ENCODE data around the gene GADL1. TPM values are rescaled to one million over a fixed set of nuclear protein-coding genes. Genes with fewer than 3 reads are reported as not detected.

GADL1 gene
- total and polyA plus RNA-seq, 2 experiments from 2014 or later: 13.5 to 16.9 TPM

DNA sequence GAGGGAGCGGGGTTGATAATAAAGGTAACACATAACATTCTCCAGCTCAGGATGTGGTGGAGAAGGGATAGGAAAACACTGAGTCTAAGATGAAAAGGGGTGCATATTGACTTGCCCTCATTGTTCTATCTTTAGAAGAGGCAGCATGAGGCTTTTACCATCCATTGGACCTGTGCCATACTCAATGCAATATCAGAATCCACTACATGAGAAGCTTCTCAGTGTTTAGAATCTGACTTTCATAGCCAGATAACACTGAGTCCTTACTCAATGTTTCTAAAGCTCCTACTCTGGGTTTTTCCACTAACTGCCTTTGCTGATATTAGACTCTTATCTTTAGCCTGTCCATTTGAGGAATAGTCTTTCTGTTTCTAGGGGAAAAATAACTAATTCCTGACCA is 24.3 kb upstream of the GADL1 start:
- no peak overlapping the region for H3K4me3 ChIP-seq
- no peaks in the 10 kb centered on the region for H3K27me3 ChIP-seq
- no peaks in the 10 kb centered on the region for H3K9me3 ChIP-seq (ENCODE audit: low read depth)
- H3K27ac ChIP-seq: no peak overlapping the region
- no peak for DNase-seq (ENCODE audit: low read depth in 1 of 2, low spot score in 1 of 2)
- TF ChIP-seq, protein P1, sequence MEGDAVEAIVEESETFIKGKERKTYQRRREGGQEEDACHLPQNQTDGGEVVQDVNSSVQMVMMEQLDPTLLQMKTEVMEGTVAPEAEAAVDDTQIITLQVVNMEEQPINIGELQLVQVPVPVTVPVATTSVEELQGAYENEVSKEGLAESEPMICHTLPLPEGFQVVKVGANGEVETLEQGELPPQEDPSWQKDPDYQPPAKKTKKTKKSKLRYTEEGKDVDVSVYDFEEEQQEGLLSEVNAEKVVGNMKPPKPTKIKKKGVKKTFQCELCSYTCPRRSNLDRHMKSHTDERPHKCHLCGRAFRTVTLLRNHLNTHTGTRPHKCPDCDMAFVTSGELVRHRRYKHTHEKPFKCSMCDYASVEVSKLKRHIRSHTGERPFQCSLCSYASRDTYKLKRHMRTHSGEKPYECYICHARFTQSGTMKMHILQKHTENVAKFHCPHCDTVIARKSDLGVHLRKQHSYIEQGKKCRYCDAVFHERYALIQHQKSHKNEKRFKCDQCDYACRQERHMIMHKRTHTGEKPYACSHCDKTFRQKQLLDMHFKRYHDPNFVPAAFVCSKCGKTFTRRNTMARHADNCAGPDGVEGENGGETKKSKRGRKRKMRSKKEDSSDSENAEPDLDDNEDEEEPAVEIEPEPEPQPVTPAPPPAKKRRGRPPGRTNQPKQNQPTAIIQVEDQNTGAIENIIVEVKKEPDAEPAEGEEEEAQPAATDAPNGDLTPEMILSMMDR (IDR thresholded peaks at IDR 0.05; ENCODE audit: low read depth, low read length): no peak
- no peaks in the 10 kb centered on the region for H3K36me3 ChIP-seq
- H3K4me1 ChIP-seq (ENCODE audit: low read depth): peaks cover 4% of the 10 kb centered on the region

DNA sequence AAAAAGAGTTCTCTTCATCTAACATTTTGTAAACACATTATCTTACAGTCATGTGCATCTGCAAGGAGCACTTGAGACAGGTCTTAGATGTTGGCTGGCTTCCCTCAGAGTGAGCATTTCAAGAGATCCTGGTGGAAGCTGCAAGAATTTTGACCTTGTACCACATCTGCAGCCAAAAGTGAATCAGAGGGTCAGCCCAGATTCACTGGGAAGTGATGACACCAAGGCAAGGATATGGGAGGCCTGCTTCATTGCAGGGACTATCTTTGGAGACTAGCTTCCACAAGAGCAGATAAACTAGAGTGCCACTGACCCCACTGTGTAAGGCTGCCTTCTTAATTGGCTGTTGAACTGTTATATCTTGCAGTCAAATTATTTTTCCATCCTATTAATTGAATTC is 21.3 kb upstream of the GADL1 start:
- TF ChIP-seq, protein P1 (IDR thresholded peaks at IDR 0.05; ENCODE audit: low read depth, low read length): no peak
- no peaks in the 10 kb centered on the region for H3K36me3 ChIP-seq

DNA sequence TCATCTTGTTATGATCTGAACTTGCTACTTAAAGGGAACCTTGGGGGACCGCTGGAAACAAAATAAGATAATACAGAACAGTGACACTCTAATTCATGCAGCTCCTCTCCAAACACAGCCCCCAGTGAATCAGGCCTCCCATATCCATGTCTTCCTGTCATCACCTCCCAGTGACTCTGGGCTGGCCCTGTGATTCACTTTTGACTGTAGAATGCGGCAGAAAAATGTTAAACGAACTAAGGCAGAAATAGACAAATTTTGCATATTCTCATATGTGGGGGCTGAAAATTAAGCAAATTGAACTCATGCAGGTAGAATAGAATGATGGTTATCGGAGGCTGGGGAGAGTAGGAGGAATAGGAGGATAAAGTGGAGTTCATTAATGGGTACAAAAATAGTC is 20.2 kb upstream of the GADL1 start:
- Histone ChIP-seq H3K27ac (no peak overlapping the region), H3K36me3 (no peaks in the 10 kb centered on the region), H3K4me3 (no peak overlapping the region), H3K9me3 (ENCODE audit: low read depth) (no peaks in the 10 kb centered on the region), H3K4me1 (ENCODE audit: low read depth) (peaks cover 4% of the 10 kb centered on the region), H3K27me3 (no peaks in the 10 kb centered on the region)
- peak in 1 of 2 donors; percentile 20 for DNase-seq (ENCODE audit: low read depth in 1 of 2, low spot score in 1 of 2)
- TF ChIP-seq, protein P1 (IDR thresholded peaks at IDR 0.05; ENCODE audit: low read depth, low read length): no peak

More for the DNA sequence above, 21.3 kb upstream of the GADL1 start:
- H3K4me3 ChIP-seq: no peak overlapping the region
- H3K27me3 ChIP-seq: no peaks in the 10 kb centered on the region
- DNase-seq (ENCODE audit: low read depth in 1 of 2, low spot score in 1 of 2): peak in 1 of 2 donors; percentile 28
- peaks cover 4% of the 10 kb centered on the region for H3K4me1 ChIP-seq (ENCODE audit: low read depth)
- no peaks in the 10 kb centered on the region for H3K9me3 ChIP-seq (ENCODE audit: low read depth)
- H3K27ac ChIP-seq: peak overlapping the region; percentile 9

DNA sequence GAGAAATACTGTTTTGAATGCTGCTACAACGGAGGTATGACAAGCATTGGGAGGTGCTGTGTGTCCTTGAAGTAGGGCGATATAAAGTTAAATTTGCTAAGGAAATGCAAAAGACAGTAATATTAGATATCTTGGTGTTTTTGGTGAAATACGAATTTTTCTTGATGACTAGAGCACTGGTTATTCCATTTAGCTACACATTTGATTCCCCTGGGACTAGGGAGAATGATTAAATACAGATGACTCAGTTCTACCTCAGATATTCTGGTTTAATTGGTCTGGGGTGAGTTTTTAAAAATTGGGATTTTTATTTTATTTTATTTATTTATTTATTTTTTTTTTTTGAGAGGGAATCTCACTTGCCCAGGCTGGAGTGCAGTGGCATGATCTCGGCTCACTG is 18.7 kb upstream of the GADL1 start:
- TF ChIP-seq, protein P1 (IDR thresholded peaks at IDR 0.05; ENCODE audit: low read depth, low read length): no peak
- peaks cover 4% of the 10 kb centered on the region for H3K4me1 ChIP-seq (ENCODE audit: low read depth)
- H3K9me3 ChIP-seq (ENCODE audit: low read depth): no peaks in the 10 kb centered on the region
- DNase-seq (ENCODE audit: low read depth in 1 of 2, low spot score in 1 of 2): peak in 1 of 2 donors; percentile 39
- H3K27ac ChIP-seq: no peak overlapping the region
- no peaks in the 10 kb centered on the region for H3K36me3 ChIP-seq
- H3K27me3 ChIP-seq: no peaks in the 10 kb centered on the region
- H3K4me3 ChIP-seq: no peak overlapping the region

DNA sequence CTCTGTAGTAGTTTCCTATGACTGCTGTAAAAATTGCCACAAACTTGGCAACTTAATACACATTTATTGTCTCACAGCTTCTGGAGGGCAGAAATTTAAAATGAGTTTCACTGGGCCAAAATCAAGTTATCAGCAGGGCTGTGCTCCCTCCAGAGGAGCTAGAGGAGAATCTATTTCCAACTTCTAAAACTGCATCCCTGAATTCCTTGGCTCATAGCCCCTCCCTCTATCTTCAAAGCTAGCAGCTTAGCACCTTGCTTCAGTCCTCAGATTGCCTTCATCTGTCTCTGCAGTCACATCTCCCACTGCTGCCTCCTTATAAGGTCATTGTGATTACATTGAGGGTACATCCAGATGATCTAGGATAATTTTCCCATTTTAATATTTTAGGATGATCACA is 17.8 kb upstream of the GADL1 start:
- Histone ChIP-seq H3K27ac (no peak overlapping the region), H3K4me3 (no peak overlapping the region), H3K4me1 (ENCODE audit: low read depth) (peaks cover 4% of the 10 kb centered on the region), H3K36me3 (no peaks in the 10 kb centered on the region), H3K9me3 (ENCODE audit: low read depth) (no peaks in the 10 kb centered on the region), H3K27me3 (no peaks in the 10 kb centered on the region)
- TF ChIP-seq, protein P1 (IDR thresholded peaks at IDR 0.05; ENCODE audit: low read depth, low read length): no peak
- DNase-seq (ENCODE audit: low read depth in 1 of 2, low spot score in 1 of 2): no peak

Data from cardiac muscle cell (in vitro differentiated cells and primary cell).